ENCODE data around the gene NAV2. TPM values are rescaled to one million over a fixed set of nuclear protein-coding genes. Genes with fewer than 3 reads are reported as not detected.

NAV2 gene
- 1.3 and 2.1 TPM in 2 replicates for total RNA-seq

GRCh38 chr11:19712281-19713195 lies at the start of gene NAV2:
TSS of gene NAV2 (plus strand) at chr11:19712837. CDS start at chr11:19713696, 859 bp downstream.

GRCh38 chr11:20160425-20161229 lies 448.0 kb downstream of the NAV2 start, which contains the start of gene DBX1:
TSS of gene DBX1 (minus strand) at chr11:20160475. CDS start at chr11:20160324, 151 bp downstream.

